GM18951 (cell line): Measurements from ENCODE around the gene SELPLG.
"Not testable (repeated sequence)": the region's sequence is repeated elsewhere in the genome, so short reads cannot be mapped to it uniquely, and the experiment has no call there.

Experiments used
- POLR2A ChIP-seq: IDR thresholded peaks from 4 replicates; pipeline ENCODE4 v1.6.1; 2011; ENCODE audit warnings: mild to moderate bottlenecking; ENCODE audit not compliant: insufficient read length, insufficient read depth; ENCODE audit errors: extremely low read depth
- in situ Hi-C: fragments of 300-500 bp; cut with MboI; formaldehyde crosslinking; loops from one replicate; pipeline ENCODE4 v1.12.0; 2022; ENCODE audit warnings: low sequenced_read_pairs, mixed read lengths, inconsistent platforms; ENCODE audit not compliant: unreplicated experiment

SELPLG gene

GRCh38 chr12:108595711-108596647 lies 37.7 kb downstream of the SELPLG start:
- in situ Hi-C loops = no loop called here
- no peak for TF ChIP-seq POLR2A

GRCh38 chr12:108594960-108595710 lies 38.6 kb downstream of the SELPLG start:
- TF ChIP-seq POLR2A = no peak
- in situ Hi-C loops = no loop called here

- TF ChIP-seq POLR2A = no peak
- in situ Hi-C loops = no loop called here
Observed at GRCh38 chr12:108594323-108594903, 39.3 kb downstream of the SELPLG start.

- TF ChIP-seq POLR2A = no peak
- in situ Hi-C loops = no loop called here
Observed at GRCh38 chr12:108592033-108592909, 41.4 kb downstream of the SELPLG start.

GRCh38 chr12:108591267-108591980 lies 42.3 kb downstream of the SELPLG start:
- in situ Hi-C loops = no loop called here

GRCh38 chr12:108590463-108590862 lies 43.2 kb downstream of the SELPLG start:
- in situ Hi-C loops = not testable (repeated sequence)

More at GRCh38 chr12:108591267-108591980, 42.3 kb downstream of the SELPLG start:
- TF ChIP-seq POLR2A = no peak

- in situ Hi-C loops = no loop called here
Observed at GRCh38 chr12:108589840-108590229, 43.9 kb downstream of the SELPLG start.

GRCh38 chr12:108589028-108589839 lies 44.5 kb downstream of the SELPLG start:
- no peak for TF ChIP-seq POLR2A
- in situ Hi-C loops = no loop called here

More at GRCh38 chr12:108589840-108590229, 43.9 kb downstream of the SELPLG start:
- no peak for TF ChIP-seq POLR2A

GRCh38 chr12:108587826-108588225 lies 45.9 kb downstream of the SELPLG start:
- no peak for TF ChIP-seq POLR2A

GRCh38 chr12:108586306-108586705 lies 47.4 kb downstream of the SELPLG start:
- no peak for TF ChIP-seq POLR2A
- in situ Hi-C loops = no loop called here

More at GRCh38 chr12:108587826-108588225, 45.9 kb downstream of the SELPLG start:
- in situ Hi-C loops = no loop called here

GRCh38 chr12:108585864-108586263 lies 47.8 kb downstream of the SELPLG start:
- in situ Hi-C loops = no loop called here
- no peak for TF ChIP-seq POLR2A

- in situ Hi-C loops = no loop called here
Observed at GRCh38 chr12:108584456-108585065, 49.1 kb downstream of the SELPLG start.

More at GRCh38 chr12:108584456-108585065, 49.1 kb downstream of the SELPLG start:
- TF ChIP-seq POLR2A = no peak
